ENCODE results near the gene MMD. TPM values are rescaled to one million over a fixed set of nuclear protein-coding genes. Genes with fewer than 3 reads are reported as not detected.
"Not testable (repeated sequence)": the region's sequence is repeated elsewhere in the genome, so short reads cannot be mapped to it uniquely, and the experiment has no call there.

Gene MMD
- polyA plus RNA-seq, 1 donor from 2014 or later = 111 TPM

DNA sequence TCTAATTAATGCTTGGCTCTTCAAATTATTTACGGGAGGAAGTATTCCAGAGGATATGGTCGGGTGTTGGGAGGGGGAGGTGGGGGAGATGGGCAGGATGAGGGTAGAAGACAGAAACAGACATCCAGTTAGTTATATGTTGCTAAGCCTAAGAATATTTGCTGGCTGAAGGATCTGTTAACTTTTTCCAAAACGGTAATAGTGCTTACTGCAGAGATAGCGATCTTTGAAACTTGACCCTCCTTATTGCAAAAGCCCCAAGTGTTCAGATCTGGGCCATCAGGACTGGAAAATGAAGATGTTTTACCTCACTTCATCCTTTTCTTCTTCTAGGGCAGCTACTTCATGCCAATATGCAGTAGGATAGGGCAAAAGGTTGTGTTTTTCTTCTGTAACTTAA lies 27.0 kb upstream of the MMD start:
- no peak overlapping the region for H3K27ac ChIP-seq (ENCODE audit: low read length)
- no peak for TF ChIP-seq TAF1 (IDR thresholded peaks at IDR 0.05; ENCODE audit: low read depth)
- no peak for TF ChIP-seq REST (IDR thresholded peaks at IDR 0.05; ENCODE audit: borderline replicate concordance)
- no peak for TF ChIP-seq POLR2AphosphoS5 (IDR thresholded peaks at IDR 0.05)
- TF ChIP-seq EP300 (conservative IDR thresholded peaks at IDR 0.05; ENCODE audit: poor library complexity, severe bottlenecking) = no peak
- TF ChIP-seq EZH2 (IDR thresholded peaks at IDR 0.05; ENCODE audit: borderline replicate concordance, insufficient read depth, low read length, poor library complexity, severe bottlenecking) = no peak
- TF ChIP-seq RAD21 (conservative IDR thresholded peaks at IDR 0.05) = no peak

DNA sequence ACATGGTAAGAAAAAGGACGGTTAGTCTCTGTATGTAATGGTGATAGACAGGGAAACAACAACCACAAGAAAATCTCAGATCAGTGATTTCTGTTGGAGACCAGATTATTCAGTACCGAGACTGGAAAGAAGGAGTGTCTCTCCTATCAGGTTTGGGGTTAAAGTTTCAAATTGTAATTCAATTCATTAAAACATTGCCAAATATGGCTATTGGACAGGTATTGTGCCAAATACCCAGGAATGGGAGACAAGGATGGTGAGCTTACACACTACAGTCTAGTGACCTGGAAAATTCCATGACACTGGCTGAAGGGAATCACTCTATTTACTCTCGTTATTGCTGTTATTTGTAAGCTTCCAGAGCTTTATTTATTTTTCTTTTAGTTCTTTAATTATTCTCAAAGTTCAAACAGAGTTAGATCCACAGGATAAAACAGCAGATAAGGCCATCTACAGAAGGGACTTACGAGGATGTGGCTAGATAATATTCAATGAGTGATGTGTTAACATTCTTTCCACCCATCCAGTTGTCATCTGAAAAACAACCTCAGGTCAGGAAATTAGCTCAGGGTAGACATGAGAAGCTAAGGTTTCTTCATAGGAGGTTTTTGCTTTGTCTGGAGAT lies 25.1 kb upstream of the MMD start:
- TF ChIP-seq POLR2AphosphoS5 (IDR thresholded peaks at IDR 0.05) (no peak), RAD21 (conservative IDR thresholded peaks at IDR 0.05) (no peak), EZH2 (IDR thresholded peaks at IDR 0.05; ENCODE audit: borderline replicate concordance, insufficient read depth, low read length, poor library complexity, severe bottlenecking) (no peak), CTCF (IDR thresholded peaks at IDR 0.05; ENCODE audit: poor library complexity, severe bottlenecking) (no peak), EP300 (conservative IDR thresholded peaks at IDR 0.05; ENCODE audit: poor library complexity, severe bottlenecking) (no peak), SMC3 (conservative IDR thresholded peaks at IDR 0.05; ENCODE audit: poor library complexity) (no peak), MXI1 (conservative IDR thresholded peaks at IDR 0.05; ENCODE audit: poor library complexity, severe bottlenecking) (no peak), TAF1 (IDR thresholded peaks at IDR 0.05; ENCODE audit: low read depth) (no peak), REST (IDR thresholded peaks at IDR 0.05; ENCODE audit: borderline replicate concordance) (no peak)
- H3F3A ChIP-seq (ENCODE audit: insufficient read depth, low read length, poor library complexity, severe bottlenecking) = no peaks in the 10 kb centered on the region
- H2AFZ ChIP-seq (ENCODE audit: low read depth, low read length) = no peak overlapping the region

More for the DNA sequence above, 27.0 kb upstream of the MMD start:
- no peak overlapping the region for H3K9ac ChIP-seq (ENCODE audit: low read length)
- no peaks in the 10 kb centered on the region for H3K79me2 ChIP-seq (replicated peaks; ENCODE audit: insufficient read depth, low read length)
- no peaks in the 10 kb centered on the region for H3K9me2 ChIP-seq (ENCODE audit: insufficient read depth, low read length)
- no peaks in the 10 kb centered on the region for H3F3A ChIP-seq (ENCODE audit: insufficient read depth, low read length, poor library complexity, severe bottlenecking)
- no peaks in the 10 kb centered on the region for H4K20me1 ChIP-seq (ENCODE audit: insufficient read depth)
- no peak overlapping the region for H2AFZ ChIP-seq (ENCODE audit: low read depth, low read length)
- no peaks in the 10 kb centered on the region for H3K36me3 ChIP-seq (ENCODE audit: insufficient read depth, low read length)
- no peaks in the 10 kb centered on the region for H3K9me3 ChIP-seq (ENCODE audit: low read length)
- H3K27me3 ChIP-seq (ENCODE audit: insufficient read depth, low read depth, low read length) = no peaks in the 10 kb centered on the region
- no peak overlapping the region for H3K4me3 ChIP-seq (ENCODE audit: low read length)
- H3K4me2 ChIP-seq (ENCODE audit: low read length) = no peak overlapping the region

DNA sequence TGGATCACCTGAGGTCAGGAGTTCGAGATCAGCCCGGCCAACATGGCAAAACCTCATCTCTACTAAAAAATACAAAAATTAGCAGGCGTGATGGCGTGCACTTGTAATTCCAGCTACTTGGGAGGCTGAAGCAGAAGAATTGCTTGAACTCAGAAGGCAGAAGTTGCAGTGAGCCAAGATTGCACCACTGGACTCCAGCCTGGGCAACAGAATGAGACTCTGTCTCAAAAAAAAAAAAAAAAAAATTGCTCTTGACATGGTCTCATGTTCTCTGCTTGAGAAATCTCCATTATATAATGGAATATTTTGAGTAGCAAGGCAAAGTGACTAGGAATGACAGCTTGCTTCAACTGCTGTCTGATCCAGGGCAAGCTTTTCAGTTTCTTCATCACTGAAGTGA lies 24.4 kb upstream of the MMD start:
- not testable (repeated sequence) for H2AFZ ChIP-seq (ENCODE audit: low read depth, low read length); H3K79me2 ChIP-seq (replicated peaks; ENCODE audit: insufficient read depth, low read length); H3F3A ChIP-seq (ENCODE audit: insufficient read depth, low read length, poor library complexity, severe bottlenecking); H3K9ac ChIP-seq (ENCODE audit: low read length); H3K27ac ChIP-seq (ENCODE audit: low read length); H3K4me3 ChIP-seq (ENCODE audit: low read length); H3K36me3 ChIP-seq (ENCODE audit: insufficient read depth, low read length); H3K4me2 ChIP-seq (ENCODE audit: low read length); H4K20me1 ChIP-seq (ENCODE audit: insufficient read depth); H3K27me3 ChIP-seq (ENCODE audit: insufficient read depth, low read depth, low read length); H3K9me3 ChIP-seq (ENCODE audit: low read length); H3K9me2 ChIP-seq (ENCODE audit: insufficient read depth, low read length)

More for the DNA sequence above, 25.1 kb upstream of the MMD start:
- Histone ChIP-seq H4K20me1 (ENCODE audit: insufficient read depth) (no peaks in the 10 kb centered on the region), H3K9me3 (ENCODE audit: low read length) (no peaks in the 10 kb centered on the region), H3K9me2 (ENCODE audit: insufficient read depth, low read length) (no peaks in the 10 kb centered on the region), H3K4me2 (ENCODE audit: low read length) (no peak overlapping the region), H3K36me3 (ENCODE audit: insufficient read depth, low read length) (no peaks in the 10 kb centered on the region), H3K27me3 (ENCODE audit: insufficient read depth, low read depth, low read length) (no peaks in the 10 kb centered on the region), H3K79me2 (replicated peaks; ENCODE audit: insufficient read depth, low read length) (no peaks in the 10 kb centered on the region), H3K4me3 (ENCODE audit: low read length) (no peak overlapping the region), H3K9ac (ENCODE audit: low read length) (no peak overlapping the region), H3K27ac (ENCODE audit: low read length) (no peak overlapping the region)
